ENCODE results near the gene TMEM200A. TPM values are rescaled to one million over a fixed set of nuclear protein-coding genes. Genes with fewer than 3 reads are reported as not detected.
"Not testable (repeated sequence)": the region's sequence is repeated elsewhere in the genome, so short reads cannot be mapped to it uniquely, and the experiment has no call there.

Gene TMEM200A
- 1 to 10 TPM; 1.2 to 4.8 TPM for total RNA-seq

DNA sequence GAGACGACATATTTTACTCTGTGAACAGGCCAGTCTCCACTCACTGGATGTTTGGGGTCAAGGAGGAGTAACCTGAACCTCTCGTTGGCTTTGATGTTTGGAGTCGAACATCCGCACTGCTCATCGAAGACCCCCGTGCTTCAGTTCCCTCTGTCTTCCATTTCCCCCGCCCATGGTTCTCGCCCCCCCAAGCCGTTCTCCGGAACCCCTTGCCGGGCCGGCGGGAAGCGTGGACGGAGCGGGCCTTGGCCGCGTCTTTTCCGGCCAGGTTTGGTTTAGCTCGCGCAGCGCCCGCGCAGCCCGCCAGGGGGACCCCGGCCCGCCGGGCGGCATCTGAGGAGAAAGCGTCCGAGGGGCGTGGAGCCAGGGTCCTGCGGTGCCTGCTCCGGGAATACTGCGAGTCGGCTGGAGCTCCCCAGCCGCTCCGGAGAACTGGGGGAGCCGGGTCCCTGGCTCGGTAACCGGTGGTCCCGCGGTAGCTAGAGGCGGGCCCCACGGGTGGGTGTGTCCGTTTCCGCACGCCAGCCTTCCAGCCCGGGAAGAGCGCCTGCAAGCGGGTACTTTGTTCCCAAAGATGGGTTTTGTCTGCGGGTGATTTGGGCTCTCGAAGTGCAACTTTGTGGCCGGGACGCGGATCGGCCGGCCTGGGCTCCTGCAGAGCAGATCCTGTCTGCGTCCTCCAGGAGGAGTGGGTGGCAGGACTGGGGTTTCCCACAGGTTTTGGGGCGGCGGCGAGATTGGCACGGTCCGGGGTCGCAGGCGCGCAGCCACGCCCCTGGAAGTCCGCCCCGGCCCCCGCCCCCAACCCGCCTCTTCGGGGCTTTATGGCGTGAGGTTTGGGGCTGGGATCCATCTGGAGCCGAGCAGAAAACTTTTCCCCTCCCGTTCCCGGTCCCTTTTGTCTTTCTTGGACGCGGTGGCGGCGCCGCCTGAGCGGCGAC is at the start of gene TMEM200A:
TSS of gene TMEM200A (plus strand) at position 852 of the 941 bp plus-strand sequence. CDS start 74,406 bp downstream, outside the sequence.
- H3K4me1 Mint-ChIP-seq (ENCODE audit: low read depth in 2 of 2), result peaks cover 6 to 9% of the 10 kb centered on the region in 2 donors
- peak; percentile 70 to 76 for ATAC-seq
- DNase-seq (ENCODE audit: low spot score), result no peak
- peaks cover 3% of the 10 kb centered on the region for H3K9me3 Mint-ChIP-seq
- no peaks in the 10 kb centered on the region for H3K36me3 Mint-ChIP-seq
- H3K4me3 Mint-ChIP-seq, result peak within 1 kb of the TSS; percentile 50
- H3K27me3 Mint-ChIP-seq, result peaks cover 46 to 48% of the 10 kb centered on the region in 2 donors
- no peak within 1 kb of the TSS for H3K27ac Mint-ChIP-seq

DNA sequence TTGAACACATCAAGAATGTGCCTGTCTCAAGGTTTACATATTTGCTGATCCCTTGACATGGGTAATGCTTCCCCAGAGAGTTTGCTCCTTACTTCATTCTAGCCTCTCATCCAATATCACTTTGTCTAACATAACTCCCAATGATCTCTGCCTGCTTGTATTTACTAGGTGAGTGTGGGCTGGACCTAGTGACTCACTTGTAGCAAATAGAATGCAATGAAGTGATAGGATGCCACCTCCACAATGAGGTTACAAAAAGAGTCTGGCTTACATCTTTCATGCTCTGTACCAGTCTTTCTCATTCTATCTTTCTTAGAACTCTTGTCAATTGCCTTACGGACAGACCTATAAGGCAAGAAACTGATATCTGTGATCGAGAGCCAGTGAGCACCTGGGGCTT is 44.9 kb upstream of the TMEM200A start:
- H3K27me3 Mint-ChIP-seq, result peaks cover 0 to 2% of the 10 kb centered on the region in 2 donors
- no peak for ATAC-seq
- H3K9me3 Mint-ChIP-seq, result no peaks in the 10 kb centered on the region
- no peak overlapping the region for H3K4me3 Mint-ChIP-seq
- no peak for DNase-seq (ENCODE audit: low spot score)
- H3K27ac Mint-ChIP-seq, result no peak overlapping the region
- no peaks in the 10 kb centered on the region for H3K4me1 Mint-ChIP-seq (ENCODE audit: low read depth in 2 of 2)
- no peaks in the 10 kb centered on the region for H3K36me3 Mint-ChIP-seq

GRCh38 chr6:130322673-130323268 is 43.0 kb upstream of the TMEM200A start:
- Mint-ChIP-seq H3K4me1 (ENCODE audit: low read depth in 2 of 2) (no peaks in the 10 kb centered on the region), H3K27me3 (peaks cover 0 to 2% of the 10 kb centered on the region in 2 donors)
- ATAC-seq, result no peak

GRCh38 chr6:130324657-130325056 is 41.2 kb upstream of the TMEM200A start:
- H3K27ac Mint-ChIP-seq, result no peak overlapping the region
- no peaks in the 10 kb centered on the region for H3K27me3 Mint-ChIP-seq
- H3K4me3 Mint-ChIP-seq, result no peak overlapping the region
- DNase-seq (ENCODE audit: low spot score) (no peak), ATAC-seq (no peak)
- no peaks in the 10 kb centered on the region for H3K4me1 Mint-ChIP-seq (ENCODE audit: low read depth in 2 of 2)
- H3K36me3 Mint-ChIP-seq, result no peaks in the 10 kb centered on the region
- no peaks in the 10 kb centered on the region for H3K9me3 Mint-ChIP-seq

More at GRCh38 chr6:130322673-130323268, 43.0 kb upstream of the TMEM200A start:
- H3K27ac Mint-ChIP-seq, result no peak overlapping the region
- no peaks in the 10 kb centered on the region for H3K9me3 Mint-ChIP-seq
- no peak overlapping the region for H3K4me3 Mint-ChIP-seq
- H3K36me3 Mint-ChIP-seq, result no peaks in the 10 kb centered on the region
- DNase-seq (ENCODE audit: low spot score), result peak; percentile 67

- no peaks in the 10 kb centered on the region for H3K9me3 Mint-ChIP-seq
- no peak for ATAC-seq
Observed at GRCh38 chr6:130326496-130326895, 39.3 kb upstream of the TMEM200A start.

DNA sequence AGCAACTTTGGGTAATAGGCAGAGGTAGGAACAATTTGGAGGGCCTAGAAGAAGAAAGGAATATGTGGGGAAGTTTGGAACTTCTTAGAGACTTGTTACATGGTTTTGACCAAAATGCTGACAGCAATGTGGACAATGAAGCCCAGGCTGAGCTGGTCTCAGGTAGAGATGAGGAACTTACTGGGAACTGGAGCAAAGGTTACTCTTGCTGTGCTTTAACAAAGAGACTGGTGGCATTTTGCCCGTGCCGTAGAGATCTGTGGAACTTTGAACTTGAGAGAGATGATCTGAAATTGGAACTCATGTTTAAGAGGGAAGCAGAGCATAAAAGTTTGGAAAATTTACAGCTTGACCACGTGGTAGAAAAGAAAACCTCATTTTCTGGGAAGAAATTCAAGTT is 28.3 kb upstream of the TMEM200A start:
- no peak overlapping the region for H3K27ac Mint-ChIP-seq
- no peaks in the 10 kb centered on the region for H3K9me3 Mint-ChIP-seq
- no peak overlapping the region for H3K4me3 Mint-ChIP-seq
- ATAC-seq (no peak), DNase-seq (ENCODE audit: low spot score) (no peak)
- H3K4me1 Mint-ChIP-seq (ENCODE audit: low read depth in 2 of 2), result no peaks in the 10 kb centered on the region
- H3K27me3 Mint-ChIP-seq, result peaks cover 0 to 2% of the 10 kb centered on the region in 2 donors
- H3K36me3 Mint-ChIP-seq, result no peaks in the 10 kb centered on the region

More at GRCh38 chr6:130326496-130326895, 39.3 kb upstream of the TMEM200A start:
- no peaks in the 10 kb centered on the region for H3K4me1 Mint-ChIP-seq (ENCODE audit: low read depth in 2 of 2)
- no peak overlapping the region for H3K4me3 Mint-ChIP-seq
- no peak overlapping the region for H3K27ac Mint-ChIP-seq
- H3K27me3 Mint-ChIP-seq, result no peaks in the 10 kb centered on the region
- DNase-seq (ENCODE audit: low spot score), result no peak
- no peaks in the 10 kb centered on the region for H3K36me3 Mint-ChIP-seq

GRCh38 chr6:130346324-130346723 is 19.5 kb upstream of the TMEM200A start:
- peaks cover 14 to 17% of the 10 kb centered on the region in 2 donors for H3K27me3 Mint-ChIP-seq
- H3K27ac Mint-ChIP-seq; H3K36me3 Mint-ChIP-seq; H3K4me1 Mint-ChIP-seq (ENCODE audit: low read depth in 2 of 2); H3K9me3 Mint-ChIP-seq; ATAC-seq; DNase-seq (ENCODE audit: low spot score); H3K4me3 Mint-ChIP-seq: not testable (repeated sequence)

DNA sequence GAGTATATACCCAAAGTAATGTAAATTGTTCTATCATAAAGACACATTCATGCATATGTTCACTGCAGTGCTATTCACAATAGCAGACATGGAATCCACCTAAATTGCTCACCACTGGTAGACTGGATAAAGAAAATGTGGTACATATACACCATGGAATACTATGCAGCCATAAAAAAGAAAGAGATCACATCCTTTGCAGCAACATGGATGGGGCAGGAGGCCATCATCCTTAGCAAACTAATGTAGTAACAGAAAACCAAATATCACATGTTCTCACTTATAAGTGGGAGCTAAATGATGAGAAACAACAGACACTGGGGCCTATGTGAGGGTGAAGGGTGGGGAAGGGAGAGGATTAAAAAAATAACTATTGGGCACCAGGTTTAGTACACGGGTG is 11.5 kb upstream of the TMEM200A start:
- DNase-seq (ENCODE audit: low spot score) (no peak), ATAC-seq (no peak)
- Mint-ChIP-seq H3K27me3 (peaks cover 7 to 22% of the 10 kb centered on the region in 2 donors), H3K36me3 (peaks cover 4% of the 10 kb centered on the region), H3K4me3 (no peak overlapping the region), H3K9me3 (peaks cover 3% of the 10 kb centered on the region), H3K4me1 (ENCODE audit: low read depth in 2 of 2) (no peaks in the 10 kb centered on the region), H3K27ac (no peak overlapping the region)

- Mint-ChIP-seq H3K4me1 (ENCODE audit: low read depth in 2 of 2) (no peaks in the 10 kb centered on the region), H3K9me3 (peaks cover 7% of the 10 kb centered on the region), H3K4me3 (no peak overlapping the region), H3K27me3 (peaks cover 10 to 29% of the 10 kb centered on the region in 2 donors), H3K27ac (no peak overlapping the region), H3K36me3 (peaks cover 7% of the 10 kb centered on the region)
- no peak for ATAC-seq
- DNase-seq (ENCODE audit: low spot score), result no peak
Observed at GRCh38 chr6:130355572-130355971, 10.2 kb upstream of the TMEM200A start.

DNA sequence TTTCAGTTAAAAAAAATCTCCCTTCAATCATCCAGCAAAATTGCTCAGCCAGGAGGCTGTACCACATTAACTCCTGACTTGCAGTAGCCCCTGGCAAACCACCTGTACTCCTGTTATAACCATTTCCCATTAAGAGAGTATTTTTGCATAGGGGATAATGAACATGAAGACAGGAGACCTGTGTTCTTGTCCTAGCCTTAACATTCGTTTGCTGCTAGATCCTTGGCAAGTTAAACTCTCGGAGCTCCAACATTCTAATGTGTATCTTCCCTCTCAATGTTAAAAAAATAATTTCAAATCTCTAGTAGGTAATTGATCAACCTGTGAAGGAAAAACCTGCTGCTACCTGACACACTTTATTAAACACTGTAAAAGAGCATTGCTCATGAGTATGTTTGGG is 8.4 kb upstream of the TMEM200A start:
- DNase-seq (ENCODE audit: low spot score) (no peak), ATAC-seq (no peak)
- Mint-ChIP-seq H3K27me3 (peaks cover 10 to 29% of the 10 kb centered on the region in 2 donors), H3K36me3 (peaks cover 4% of the 10 kb centered on the region), H3K27ac (no peak overlapping the region), H3K9me3 (peaks cover 7% of the 10 kb centered on the region), H3K4me1 (ENCODE audit: low read depth in 2 of 2) (no peaks in the 10 kb centered on the region), H3K4me3 (no peak overlapping the region)

GRCh38 chr6:130359736-130360135 is 6.1 kb upstream of the TMEM200A start:
- Mint-ChIP-seq H3K36me3 (peaks cover 4% of the 10 kb centered on the region), H3K9me3 (peaks cover 7% of the 10 kb centered on the region), H3K27ac (no peak overlapping the region), H3K27me3 (peaks cover 19 to 38% of the 10 kb centered on the region in 2 donors), H3K4me3 (no peak overlapping the region), H3K4me1 (ENCODE audit: low read depth in 2 of 2) (peaks cover 2 to 3% of the 10 kb centered on the region in 2 donors)
- DNase-seq (ENCODE audit: low spot score) (no peak), ATAC-seq (no peak)

GRCh38 chr6:130362128-130362527 is 3.7 kb upstream of the TMEM200A start:
- peaks cover 6 to 9% of the 10 kb centered on the region in 2 donors for H3K4me1 Mint-ChIP-seq (ENCODE audit: low read depth in 2 of 2)
- peaks cover 29 to 42% of the 10 kb centered on the region in 2 donors for H3K27me3 Mint-ChIP-seq
- ATAC-seq (no peak), DNase-seq (ENCODE audit: low spot score) (no peak)
- peaks cover 4% of the 10 kb centered on the region for H3K36me3 Mint-ChIP-seq
- H3K27ac Mint-ChIP-seq, result no peak overlapping the region
- peaks cover 7% of the 10 kb centered on the region for H3K9me3 Mint-ChIP-seq
- H3K4me3 Mint-ChIP-seq, result no peak overlapping the region

DNA sequence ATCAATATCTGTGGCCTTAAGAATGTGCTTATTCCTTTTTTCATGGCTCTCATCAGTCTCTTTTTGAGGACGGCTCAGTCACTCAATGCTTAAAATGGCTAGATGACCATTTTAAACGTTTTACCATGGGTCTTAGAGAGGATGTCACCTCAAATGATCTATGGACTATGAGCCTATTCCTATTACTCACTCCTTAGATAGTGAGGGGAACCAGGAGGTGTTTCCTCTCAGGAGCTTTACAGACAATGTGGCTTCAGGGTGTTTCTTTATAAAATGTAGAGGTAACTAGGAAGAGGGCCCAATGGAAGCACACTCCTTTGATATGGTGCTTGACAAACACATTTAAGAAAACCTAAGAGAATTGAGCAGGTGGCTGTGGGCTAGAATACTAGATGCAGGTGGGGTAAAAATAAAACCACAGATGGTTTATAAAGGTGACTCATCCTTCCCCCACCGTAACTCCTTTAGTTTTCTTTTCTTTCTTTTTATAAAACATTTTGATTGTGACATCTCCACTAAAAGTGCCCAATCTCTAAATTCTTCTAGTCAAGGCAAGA is 1.5 kb upstream of the TMEM200A start:
- Mint-ChIP-seq H3K4me1 (ENCODE audit: low read depth in 2 of 2) (peaks cover 6 to 9% of the 10 kb centered on the region in 2 donors), H3K27ac (no peak overlapping the region)
- DNase-seq (ENCODE audit: low spot score), result no peak

More for the DNA sequence above, 1.5 kb upstream of the TMEM200A start:
- peak overlapping the region; percentile 43 for H3K4me3 Mint-ChIP-seq
- peaks cover 44 to 49% of the 10 kb centered on the region in 2 donors for H3K27me3 Mint-ChIP-seq
- H3K9me3 Mint-ChIP-seq, result peaks cover 7% of the 10 kb centered on the region
- H3K36me3 Mint-ChIP-seq, result peaks cover 4% of the 10 kb centered on the region
- no peak for ATAC-seq
